Endodermal cell (in vitro differentiated cells): ENCODE data around the gene CLEC18B. TPM values are rescaled to one million over a fixed set of nuclear protein-coding genes. Genes with fewer than 3 reads are reported as not detected.
A peak's percentile ranks its signal among the peaks of the same experiment; 100 is the strongest.
"Not testable (repeated sequence)": the region's sequence is repeated elsewhere in the genome, so short reads cannot be mapped to it uniquely, and the experiment has no call there.

ENCODE experiments used
- DNase-seq: peaks from one replicate; pipeline ENCODE4 v3.0.0-alpha.2; 2017
- H3K27ac ChIP-seq: 2 replicates; pipeline ENCODE4 v1.5.1; 2013; ENCODE audit warnings: mild to moderate bottlenecking, low read depth, low read length, moderate library complexity
- H3K27me3 ChIP-seq: 2 replicates; pipeline ENCODE4 v1.6.1; 2013; ENCODE audit warnings: mild to moderate bottlenecking, low read length, moderate library complexity; ENCODE audit not compliant: insufficient read depth, control insufficient read depth, poor library complexity, severe bottlenecking
- H3K36me3 ChIP-seq: 2 replicates; pipeline ENCODE4 v1.7.0; 2013; ENCODE audit warnings: mild to moderate bottlenecking, low read length, moderate library complexity; ENCODE audit not compliant: control insufficient read depth, insufficient read depth
- H3K4me1 ChIP-seq: one replicate; pipeline ENCODE4 v1.7.0; 2013; ENCODE audit warnings: low read length; ENCODE audit not compliant: control insufficient read depth, insufficient read depth
- H3K4me3 ChIP-seq: 2 replicates; pipeline ENCODE4 v1.5.1; 2013; ENCODE audit warnings: mild to moderate bottlenecking, low read length, moderate library complexity
- H3K9ac ChIP-seq: 2 replicates; pipeline ENCODE4 v1.6.1; 2013; ENCODE audit warnings: mild to moderate bottlenecking, low read length, moderate library complexity; ENCODE audit not compliant: poor library complexity, severe bottlenecking; ENCODE audit errors: extremely low read depth
- H3K9me3 ChIP-seq: 2 replicates; pipeline ENCODE4 v1.6.1; 2013; ENCODE audit warnings: mild to moderate bottlenecking, low read length, moderate library complexity; ENCODE audit not compliant: control insufficient read depth
- H3K27ac Mint-ChIP-seq: 2 replicates; pipeline ENCODE4 v1.8.0; 2020; ENCODE audit warnings: mixed read lengths
- H3K27me3 Mint-ChIP-seq: 2 replicates; pipeline ENCODE4 v1.8.0; 2021; ENCODE audit warnings: mild to moderate bottlenecking, mixed read lengths; ENCODE audit not compliant: insufficient read depth
- H3K36me3 Mint-ChIP-seq: 2 replicates; pipeline ENCODE4 v1.8.0; 2020; ENCODE audit warnings: low read depth, mixed read lengths
- H3K4me1 Mint-ChIP-seq: 2 replicates; pipeline ENCODE4 v1.8.0; 2020; ENCODE audit warnings: mixed read lengths
- H3K4me3 Mint-ChIP-seq: 2 replicates; pipeline ENCODE4 v1.8.0; 2020; ENCODE audit warnings: mild to moderate bottlenecking, moderate library complexity, mixed read lengths
- H3K9me3 Mint-ChIP-seq: 2 replicates; pipeline ENCODE4 v1.8.0; 2020; ENCODE audit warnings: mild to moderate bottlenecking, mixed read lengths
- WGBS, 2 experiments: methylation state at CpG; one replicate each; pipeline versions ENCODE4 v1.1.5 to v1.1.7; 2013; ENCODE audit warnings: missing lambda C conversion rate in 2 of 2, mixed read lengths in 1 of 2; ENCODE audit not compliant: insufficient coverage in 1 of 2, insufficient read length in 1 of 2; 5-methylcytosine and 5-hydroxymethylcytosine counted together
- total RNA-seq, 2 donors: library from RNA; stranded (reverse); fragmentation: NEBNext Ultra II Directional in 1 of 2; extraction: Animal tissue kit (Norgen Biotek cat#: 25700) in 1 of 2; gene quantifications; 2 replicates in 1 of 2; 3 replicates in 1 of 2; pipeline ENCODE4 v1.2.1, GENCODE V29; 2021
- TF ChIP-seq, protein P1 (sequence below): fragments of 200-600 bp; sonication (generic); conservative IDR thresholded peaks from 2 replicates; pipeline ENCODE4 v1.5.0; 2021; ENCODE audit warnings: antibody characterized with exemption, mild to moderate bottlenecking

CLEC18B gene
- total RNA-seq, 2 donors from 2014 or later = not detected

- not testable (repeated sequence) for DNase-seq, H3K27me3 ChIP-seq, H3K9me3 ChIP-seq, H3K4me3 ChIP-seq, H3K4me3 Mint-ChIP-seq, H3K9me3 Mint-ChIP-seq, H3K9ac ChIP-seq, H3K27ac ChIP-seq, H3K4me1 ChIP-seq, H3K27me3 Mint-ChIP-seq, H3K4me1 Mint-ChIP-seq
- peaks cover 15% of the 10 kb centered on the region for H3K36me3 ChIP-seq
- Mint-ChIP-seq H3K27ac (peak overlapping the region; percentile 48), H3K36me3 (peaks cover 19% of the 10 kb centered on the region)
- 93 to 97% methylated on average over 6 to 8 of the region's 15 CpGs for WGBS, 2 experiments
- TF ChIP-seq, protein P1, sequence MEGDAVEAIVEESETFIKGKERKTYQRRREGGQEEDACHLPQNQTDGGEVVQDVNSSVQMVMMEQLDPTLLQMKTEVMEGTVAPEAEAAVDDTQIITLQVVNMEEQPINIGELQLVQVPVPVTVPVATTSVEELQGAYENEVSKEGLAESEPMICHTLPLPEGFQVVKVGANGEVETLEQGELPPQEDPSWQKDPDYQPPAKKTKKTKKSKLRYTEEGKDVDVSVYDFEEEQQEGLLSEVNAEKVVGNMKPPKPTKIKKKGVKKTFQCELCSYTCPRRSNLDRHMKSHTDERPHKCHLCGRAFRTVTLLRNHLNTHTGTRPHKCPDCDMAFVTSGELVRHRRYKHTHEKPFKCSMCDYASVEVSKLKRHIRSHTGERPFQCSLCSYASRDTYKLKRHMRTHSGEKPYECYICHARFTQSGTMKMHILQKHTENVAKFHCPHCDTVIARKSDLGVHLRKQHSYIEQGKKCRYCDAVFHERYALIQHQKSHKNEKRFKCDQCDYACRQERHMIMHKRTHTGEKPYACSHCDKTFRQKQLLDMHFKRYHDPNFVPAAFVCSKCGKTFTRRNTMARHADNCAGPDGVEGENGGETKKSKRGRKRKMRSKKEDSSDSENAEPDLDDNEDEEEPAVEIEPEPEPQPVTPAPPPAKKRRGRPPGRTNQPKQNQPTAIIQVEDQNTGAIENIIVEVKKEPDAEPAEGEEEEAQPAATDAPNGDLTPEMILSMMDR = peak; percentile 37
Observed at GRCh38 chr16:74361646-74362610, 59.4 kb downstream of the CLEC18B start.

Other genes starting within 250 kb of the CLEC18B start
- gene PSMD7, start 124.7 kb downstream of the CLEC18B start, total RNA-seq = 100 to 1,000 TPM; 128 to 137 TPM
- gene NPIPB15, start 45.2 kb downstream of the CLEC18B start, total RNA-seq = 1 to 10 TPM in 1 of 2 donors, under 1 TPM in 1; 0.89 to 7.2 TPM
- gene GLG1, start 185.6 kb upstream of the CLEC18B start, total RNA-seq = 100 to 1,000 TPM; 120 to 136 TPM
- gene RFWD3, start 245.4 kb upstream of the CLEC18B start, total RNA-seq = 10 to 100 TPM; 81.7 to 97.7 TPM